Naive thymus-derived CD4-positive, alpha-beta T cell (primary cell): ENCODE measurements around the gene CAMTA1. TPM values are rescaled to one million over a fixed set of nuclear protein-coding genes. Genes with fewer than 3 reads are reported as not detected.

Source experiments
- ATAC-seq: fragments of 150-1000 bp; cut with Tn5 transposase; 2 replicates; pipeline ENCODE4 v1.10.0; 2021; ENCODE audit warnings: mild to moderate bottlenecking, moderate library complexity
- CTCF ChIA-PET: fragments of 350-600 bp; sonication (Branson Sonifier 250); formaldehyde crosslinking; loops from one replicate; lab custom pipeline; 2021; ENCODE audit warnings: antibody characterized with exemption; lab: Charles Lee
- POLR2A ChIA-PET: fragments of 350-600 bp; sonication (Branson Sonifier 250); formaldehyde crosslinking; loops from one replicate; lab custom pipeline; 2021; ENCODE audit warnings: antibody characterized with exemption, inconsistent platforms; lab: Charles Lee
- DNase-seq, 9 donors: peaks; one replicate each; pipeline versions ENCODE4 v3.0.0 to v3.0.0-alpha.2; 2020 to 2022; ENCODE audit warnings: mixed read lengths in 1 of 9
- H3K27ac ChIP-seq: one replicate; pipeline ENCODE4 v1.7.0; 2013; ENCODE audit warnings: mild to moderate bottlenecking, low read depth, low read length, moderate library complexity
- H3K27me3 ChIP-seq, 2 donors: one replicate each; pipeline ENCODE4 v1.7.0; 2013; ENCODE audit warnings: low read length in 2 of 2, mild to moderate bottlenecking in 2 of 2, moderate library complexity in 2 of 2; ENCODE audit not compliant: control insufficient read depth in 2 of 2, insufficient read depth in 2 of 2
- H3K36me3 ChIP-seq, 3 experiments: 1 replicate in 2 of 3; 2 replicates in 1 of 3; pipeline ENCODE4 v1.7.0; 2013; ENCODE audit warnings: low read length in 3 of 3, mild to moderate bottlenecking in 3 of 3, moderate library complexity in 1 of 3; ENCODE audit not compliant: insufficient read depth in 3 of 3, control insufficient read depth in 2 of 3
- H3K4me1 ChIP-seq, 2 donors: one replicate each; pipeline ENCODE4 v1.7.0; 2013; ENCODE audit warnings: low read length in 2 of 2, mild to moderate bottlenecking in 2 of 2, moderate library complexity in 1 of 2; ENCODE audit not compliant: control insufficient read depth in 2 of 2, insufficient read depth in 2 of 2
- H3K4me3 ChIP-seq: 2 replicates; pipeline ENCODE4 v1.7.0; 2013; ENCODE audit warnings: mild to moderate bottlenecking, low read length
- H3K9me3 ChIP-seq, 3 experiments: 1 replicate in 2 of 3; 2 replicates in 1 of 3; pipeline ENCODE4 v1.7.0; 2013; ENCODE audit warnings: low read length in 3 of 3; ENCODE audit not compliant: control insufficient read depth in 2 of 3
- H3K27ac Mint-ChIP-seq, 9 donors: one replicate each; pipeline ENCODE4 v1.8.0; 2020 to 2022; ENCODE audit warnings: mixed read lengths in 9 of 9, mild to moderate bottlenecking in 8 of 9, moderate library complexity in 5 of 9, inconsistent platforms in 2 of 9
- H3K27me3 Mint-ChIP-seq, 5 donors: one replicate each; pipeline ENCODE4 v1.8.0; 2021 to 2022; ENCODE audit warnings: mixed read lengths in 5 of 5, mild to moderate bottlenecking in 1 of 5
- H3K36me3 Mint-ChIP-seq, 5 donors: one replicate each; pipeline ENCODE4 v1.8.0; 2020 to 2022; ENCODE audit warnings: mixed read lengths in 5 of 5, mild to moderate bottlenecking in 3 of 5, inconsistent platforms in 1 of 5
- H3K4me1 Mint-ChIP-seq, 7 donors: one replicate each; pipeline ENCODE4 v1.8.0; 2020 to 2022; ENCODE audit warnings: mixed read lengths in 7 of 7, mild to moderate bottlenecking in 3 of 7, inconsistent platforms in 1 of 7
- H3K4me3 Mint-ChIP-seq, 10 donors: one replicate each; pipeline ENCODE4 v1.8.0; 2020 to 2022; ENCODE audit warnings: mild to moderate bottlenecking in 10 of 10, mixed read lengths in 10 of 10, moderate library complexity in 6 of 10, inconsistent platforms in 2 of 10
- H3K9me3 Mint-ChIP-seq, 11 donors: one replicate each; pipeline ENCODE4 v1.8.0; 2020 to 2022; ENCODE audit warnings: mixed read lengths in 11 of 11, mild to moderate bottlenecking in 4 of 11, inconsistent platforms in 1 of 11, moderate library complexity in 1 of 11
- intact Hi-C, 2 donors: fragments of 100-400 bp; cut with micrococcal nuclease; formaldehyde crosslinking; loops; one replicate each; pipeline ENCODE4 v1.15.1; 2023
- polyA plus RNA-seq, 2 donors: library from polyadenylated mRNA; unstranded; fragments of 300-500 nt; fragmentation: Illumina TruSeq; gene quantifications; one replicate each; pipeline ENCODE4 v1.2.3, GENCODE V29; 2021
- total RNA-seq, 6 experiments: library from RNA in 5 of 6; stranded (reverse) in 5 of 6; gene quantifications; 1 replicate in 5 of 6; 2 replicates in 1 of 6; pipeline ENCODE4 v1.2.3 and lab custom pipeline; 2021 to 2026

CAMTA1 gene
- total and polyA plus RNA-seq, 7 experiments from 2014 or later: 38.1 to 68.6 (median 42.6) TPM

GRCh38 chr1:7487766-7488474, 702.7 kb downstream of the CAMTA1 start:
- DNase-seq: no peak
- Mint-ChIP-seq H3K36me3 (no peaks in the 10 kb centered on the region), H3K27me3 (peaks cover 0 to 17% (median 4%) of the 10 kb centered on the region in 5 donors), H3K27ac (no peak overlapping the region), H3K4me1 (peaks cover 0 to 4% (median 0%) of the 10 kb centered on the region in 7 donors), H3K4me3 (no peak overlapping the region), H3K9me3 (peaks cover 0 to 6% (median 0%) of the 10 kb centered on the region in 11 donors)
- no peaks in the 10 kb centered on the region for H3K36me3 ChIP-seq
- H3K4me1 ChIP-seq: no peaks in the 10 kb centered on the region
- ChIA-PET POLR2A (no interaction called here), CTCF (no interaction called here)
- H3K9me3 ChIP-seq: no peaks in the 10 kb centered on the region
- intact Hi-C loops: no loop called here
- no peak overlapping the region for H3K27ac ChIP-seq
- H3K27me3 ChIP-seq: no peaks in the 10 kb centered on the region
- no peak for ATAC-seq
- no peak overlapping the region for H3K4me3 ChIP-seq

- H3K9me3 Mint-ChIP-seq: peaks cover 0 to 10% (median 0%) of the 10 kb centered on the region in 11 donors
- Histone ChIP-seq H3K4me3 (no peak overlapping the region), H3K36me3 (no peaks in the 10 kb centered on the region), H3K27ac (no peak overlapping the region), H3K4me1 (no peaks in the 10 kb centered on the region), H3K27me3 (no peaks in the 10 kb centered on the region), H3K9me3 (no peaks in the 10 kb centered on the region)
- peaks cover 0 to 8% (median 0%) of the 10 kb centered on the region in 7 donors for H3K4me1 Mint-ChIP-seq
- CTCF ChIA-PET: no interaction called here
- no peak overlapping the region for H3K4me3 Mint-ChIP-seq
- intact Hi-C loops: no loop called here
- no peak for DNase-seq
- peaks cover 0 to 22% (median 4%) of the 10 kb centered on the region in 5 donors for H3K27me3 Mint-ChIP-seq
- no peak overlapping the region for H3K27ac Mint-ChIP-seq
- POLR2A ChIA-PET: no interaction called here
- ATAC-seq: no peak
- no peaks in the 10 kb centered on the region for H3K36me3 Mint-ChIP-seq
Observed at GRCh38 chr1:7488475-7488842, 703.2 kb downstream of the CAMTA1 start.

- Histone ChIP-seq H3K4me1 (no peaks in the 10 kb centered on the region), H3K9me3 (no peaks in the 10 kb centered on the region), H3K27me3 (no peaks in the 10 kb centered on the region), H3K36me3 (no peaks in the 10 kb centered on the region), H3K4me3 (no peak overlapping the region), H3K27ac (no peak overlapping the region)
- Mint-ChIP-seq H3K4me3 (no peak overlapping the region), H3K36me3 (no peaks in the 10 kb centered on the region), H3K4me1 (peaks cover 0 to 8% (median 0%) of the 10 kb centered on the region in 7 donors), H3K27me3 (peaks cover 0 to 24% (median 4%) of the 10 kb centered on the region in 5 donors), H3K9me3 (peaks cover 0 to 10% (median 0%) of the 10 kb centered on the region in 11 donors), H3K27ac (no peak overlapping the region)
- ChIA-PET CTCF (no interaction called here), POLR2A (no interaction called here)
- intact Hi-C loops: no loop called here
- DNase-seq: no peak
- ATAC-seq: no peak
Observed at GRCh38 chr1:7489586-7489985, 704.3 kb downstream of the CAMTA1 start.

GRCh38 chr1:7490576-7490975, 705.3 kb downstream of the CAMTA1 start:
- peaks cover 0 to 24% (median 4%) of the 10 kb centered on the region in 5 donors for H3K27me3 Mint-ChIP-seq

GRCh38 chr1:7491109-7491817, 706.0 kb downstream of the CAMTA1 start:
- Histone ChIP-seq H3K27ac (no peak overlapping the region), H3K4me3 (no peak overlapping the region), H3K9me3 (no peaks in the 10 kb centered on the region), H3K36me3 (no peaks in the 10 kb centered on the region), H3K27me3 (no peaks in the 10 kb centered on the region), H3K4me1 (no peaks in the 10 kb centered on the region)
- no peak for DNase-seq
- ChIA-PET CTCF (no interaction called here), POLR2A (no interaction called here)
- Mint-ChIP-seq H3K4me1 (peaks cover 0 to 8% (median 0%) of the 10 kb centered on the region in 7 donors), H3K27me3 (peaks cover 0 to 24% (median 4%) of the 10 kb centered on the region in 5 donors), H3K36me3 (no peaks in the 10 kb centered on the region), H3K9me3 (peaks cover 0 to 10% (median 0%) of the 10 kb centered on the region in 11 donors), H3K4me3 (no peak overlapping the region), H3K27ac (no peak overlapping the region)
- intact Hi-C loops: no loop called here
- ATAC-seq: no peak

More at GRCh38 chr1:7490576-7490975, 705.3 kb downstream of the CAMTA1 start:
- CTCF ChIA-PET: no interaction called here
- intact Hi-C loops: no loop called here
- DNase-seq (no peak), ATAC-seq (no peak)
- Mint-ChIP-seq H3K4me1 (peaks cover 0 to 8% (median 0%) of the 10 kb centered on the region in 7 donors), H3K27ac (no peak overlapping the region), H3K9me3 (peaks cover 0 to 10% (median 0%) of the 10 kb centered on the region in 11 donors), H3K4me3 (no peak overlapping the region), H3K36me3 (no peaks in the 10 kb centered on the region)
- H3K36me3 ChIP-seq: no peaks in the 10 kb centered on the region
- H3K4me3 ChIP-seq: no peak overlapping the region
- no peak overlapping the region for H3K27ac ChIP-seq
- H3K27me3 ChIP-seq: no peaks in the 10 kb centered on the region
- H3K4me1 ChIP-seq: no peaks in the 10 kb centered on the region
- no peaks in the 10 kb centered on the region for H3K9me3 ChIP-seq
- POLR2A ChIA-PET: no interaction called here

GRCh38 chr1:7491818-7492173, 706.5 kb downstream of the CAMTA1 start:
- POLR2A ChIA-PET: no interaction called here
- H3K27me3 ChIP-seq: no peaks in the 10 kb centered on the region
- Mint-ChIP-seq H3K4me1 (peaks cover 0 to 8% (median 0%) of the 10 kb centered on the region in 7 donors), H3K27me3 (peaks cover 0 to 24% (median 4%) of the 10 kb centered on the region in 5 donors), H3K36me3 (no peaks in the 10 kb centered on the region), H3K27ac (no peak overlapping the region), H3K4me3 (no peak overlapping the region), H3K9me3 (peaks cover 0 to 10% (median 0%) of the 10 kb centered on the region in 11 donors)
- H3K4me3 ChIP-seq: no peak overlapping the region
- H3K27ac ChIP-seq: no peak overlapping the region
- no peaks in the 10 kb centered on the region for H3K9me3 ChIP-seq
- no peaks in the 10 kb centered on the region for H3K4me1 ChIP-seq
- ATAC-seq: no peak
- no peaks in the 10 kb centered on the region for H3K36me3 ChIP-seq
- CTCF ChIA-PET: no interaction called here
- intact Hi-C loops: no loop called here
- no peak for DNase-seq
